22Rv1 (cell line): ENCODE data around the gene FAM241B.

Experiments
- H3K27ac ChIP-seq: fragments of 450-650 bp; 2 replicates; pipeline ENCODE4 v1.5.1; 2017
- CTCF ChIP-seq: fragments of 450-650 bp; IDR thresholded peaks from 2 replicates; pipeline ENCODE4 v1.5.1; 2017; ENCODE audit warnings: mild to moderate bottlenecking
- ZFX ChIP-seq: fragments of 450-650 bp; IDR thresholded peaks from 2 replicates; pipeline ENCODE4 v1.6.1; 2017; ENCODE audit warnings: antibody characterized with exemption, borderline replicate concordance

FAM241B gene

GRCh38 chr10:69656742-69657269 lies 26.8 kb downstream of the FAM241B start:
- TF ChIP-seq ZFX (no peak), CTCF (no peak)
- no peak overlapping the region for H3K27ac ChIP-seq

- no peak for TF ChIP-seq CTCF
- TF ChIP-seq ZFX = no peak
- H3K27ac ChIP-seq = no peak overlapping the region
Measured at GRCh38 chr10:69657430-69657829, 27.4 kb downstream of the FAM241B start.

GRCh38 chr10:69657866-69658265 lies 27.8 kb downstream of the FAM241B start:
- TF ChIP-seq ZFX (no peak), CTCF (no peak)
- no peak overlapping the region for H3K27ac ChIP-seq

- H3K27ac ChIP-seq = no peak overlapping the region
- TF ChIP-seq CTCF (no peak), ZFX (no peak)
Measured at GRCh38 chr10:69659241-69660038, 29.4 kb downstream of the FAM241B start.

- TF ChIP-seq ZFX = no peak
- TF ChIP-seq CTCF = no peak
- H3K27ac ChIP-seq = no peak overlapping the region
Measured at GRCh38 chr10:69660296-69660695, 30.2 kb downstream of the FAM241B start.

- TF ChIP-seq CTCF (no peak), ZFX (no peak)
Measured at GRCh38 chr10:69661414-69662172, 31.5 kb downstream of the FAM241B start.

More at GRCh38 chr10:69661414-69662172, 31.5 kb downstream of the FAM241B start:
- H3K27ac ChIP-seq = no peak overlapping the region
